ENCODE results near the gene DYNLT4. TPM values are rescaled to one million over a fixed set of nuclear protein-coding genes. Genes with fewer than 3 reads are reported as not detected.

Gene DYNLT4
- total RNA-seq, 1 experiment from 2014 or later = 4.3 TPM

GRCh38 chr1:44832056-44832705, 25.0 kb upstream of the DYNLT4 start:
- no peak for DNase-seq
- Histone ChIP-seq H3K79me2 (ENCODE audit: low read depth) (no peaks in the 10 kb centered on the region), H3K27me3 (ENCODE audit: insufficient read depth, low read depth) (no peaks in the 10 kb centered on the region), H3K27ac (no peak overlapping the region), H3K9me2 (ENCODE audit: insufficient read depth) (no peaks in the 10 kb centered on the region), H3K4me2 (no peak overlapping the region), H2AFZ (no peak overlapping the region), H3K36me3 (ENCODE audit: low read depth) (no peaks in the 10 kb centered on the region), H3F3A (ENCODE audit: insufficient read depth, low read depth) (peaks cover 4% of the 10 kb centered on the region), H3K4me1 (replicated peaks; ENCODE audit: insufficient read depth) (no peaks in the 10 kb centered on the region), H3K4me3 (no peak overlapping the region), H3K9me3 (ENCODE audit: insufficient read depth, low read depth) (no peaks in the 10 kb centered on the region), H4K20me1 (ENCODE audit: insufficient read depth) (no peaks in the 10 kb centered on the region)
- TF ChIP-seq, protein P1, sequence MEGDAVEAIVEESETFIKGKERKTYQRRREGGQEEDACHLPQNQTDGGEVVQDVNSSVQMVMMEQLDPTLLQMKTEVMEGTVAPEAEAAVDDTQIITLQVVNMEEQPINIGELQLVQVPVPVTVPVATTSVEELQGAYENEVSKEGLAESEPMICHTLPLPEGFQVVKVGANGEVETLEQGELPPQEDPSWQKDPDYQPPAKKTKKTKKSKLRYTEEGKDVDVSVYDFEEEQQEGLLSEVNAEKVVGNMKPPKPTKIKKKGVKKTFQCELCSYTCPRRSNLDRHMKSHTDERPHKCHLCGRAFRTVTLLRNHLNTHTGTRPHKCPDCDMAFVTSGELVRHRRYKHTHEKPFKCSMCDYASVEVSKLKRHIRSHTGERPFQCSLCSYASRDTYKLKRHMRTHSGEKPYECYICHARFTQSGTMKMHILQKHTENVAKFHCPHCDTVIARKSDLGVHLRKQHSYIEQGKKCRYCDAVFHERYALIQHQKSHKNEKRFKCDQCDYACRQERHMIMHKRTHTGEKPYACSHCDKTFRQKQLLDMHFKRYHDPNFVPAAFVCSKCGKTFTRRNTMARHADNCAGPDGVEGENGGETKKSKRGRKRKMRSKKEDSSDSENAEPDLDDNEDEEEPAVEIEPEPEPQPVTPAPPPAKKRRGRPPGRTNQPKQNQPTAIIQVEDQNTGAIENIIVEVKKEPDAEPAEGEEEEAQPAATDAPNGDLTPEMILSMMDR (conservative IDR thresholded peaks at IDR 0.05) = no peak
- TF ChIP-seq EZH2 (IDR thresholded peaks at IDR 0.05; ENCODE audit: low read depth) = no peak
- ChIA-PET CTCF (interaction anchor here (0.6 kb wide), 1 partner anchor 735 kb away, joined by 3 read pairs; no protein-coding TSS in a partner anchor), POLR2A (ENCODE audit: unreplicated experiment) (no interaction called here)
- BruUV-seq (replicated peaks) = no TSS peak
- intact Hi-C loops (cut with micrococcal nuclease; ENCODE audit: unreplicated experiment) = no loop called here

- Histone ChIP-seq H3K4me2 (no peak overlapping the region), H3K9me3 (ENCODE audit: insufficient read depth, low read depth) (no peaks in the 10 kb centered on the region), H3K4me3 (no peak overlapping the region), H3K79me2 (ENCODE audit: low read depth) (no peaks in the 10 kb centered on the region), H3K27me3 (ENCODE audit: insufficient read depth, low read depth) (no peaks in the 10 kb centered on the region), H3F3A (ENCODE audit: insufficient read depth, low read depth) (peaks cover 4% of the 10 kb centered on the region), H2AFZ (no peak overlapping the region), H3K27ac (no peak overlapping the region), H3K9me2 (ENCODE audit: insufficient read depth) (no peaks in the 10 kb centered on the region), H4K20me1 (ENCODE audit: insufficient read depth) (no peaks in the 10 kb centered on the region), H3K4me1 (replicated peaks; ENCODE audit: insufficient read depth) (no peaks in the 10 kb centered on the region), H3K36me3 (ENCODE audit: low read depth) (no peaks in the 10 kb centered on the region)
- ChIA-PET POLR2A (ENCODE audit: unreplicated experiment) (no interaction called here), CTCF (no interaction called here)
- no peak for DNase-seq
- intact Hi-C loops (cut with micrococcal nuclease; ENCODE audit: unreplicated experiment) = no loop called here
- TF ChIP-seq EZH2 (IDR thresholded peaks at IDR 0.05; ENCODE audit: low read depth) = no peak
- TF ChIP-seq, protein P1 (conservative IDR thresholded peaks at IDR 0.05) = no peak
- BruUV-seq (replicated peaks) = no TSS peak
Observed at GRCh38 chr1:44831516-44831915, 24.4 kb upstream of the DYNLT4 start.

DNA sequence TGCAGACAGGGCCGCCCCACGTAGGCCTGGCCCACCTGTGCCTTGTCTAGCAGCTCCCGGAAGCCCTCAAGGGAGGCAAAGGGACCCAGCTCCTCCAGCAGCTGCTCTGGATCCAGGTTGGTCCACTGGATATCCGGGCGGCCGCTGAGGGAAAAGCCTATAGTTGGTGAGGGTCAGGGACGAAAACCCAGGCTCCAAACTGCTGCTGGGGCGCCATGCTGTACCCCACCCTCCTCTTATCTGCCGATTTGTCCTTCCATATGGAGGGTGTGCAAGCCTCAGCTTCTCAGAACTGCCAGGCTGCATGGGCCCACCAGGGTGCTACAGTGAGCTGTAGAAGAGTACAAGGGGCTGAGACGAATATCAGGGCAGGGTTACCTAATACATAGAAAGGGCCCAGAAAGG, 23.8 kb upstream of the DYNLT4 start:
- Histone ChIP-seq H3K9me2 (ENCODE audit: insufficient read depth) (no peaks in the 10 kb centered on the region), H3K79me2 (ENCODE audit: low read depth) (no peaks in the 10 kb centered on the region), H3K27ac (no peak overlapping the region), H3K36me3 (ENCODE audit: low read depth) (no peaks in the 10 kb centered on the region), H3F3A (ENCODE audit: insufficient read depth, low read depth) (peaks cover under 1% of the 10 kb centered on the region), H3K4me3 (no peak overlapping the region), H4K20me1 (ENCODE audit: insufficient read depth) (no peaks in the 10 kb centered on the region), H2AFZ (no peak overlapping the region), H3K4me2 (no peak overlapping the region), H3K27me3 (ENCODE audit: insufficient read depth, low read depth) (no peaks in the 10 kb centered on the region), H3K4me1 (replicated peaks; ENCODE audit: insufficient read depth) (no peaks in the 10 kb centered on the region), H3K9me3 (ENCODE audit: insufficient read depth, low read depth) (no peaks in the 10 kb centered on the region)
- CTCF ChIA-PET = no interaction called here
- no TSS peak for BruUV-seq (replicated peaks)
- no peak for DNase-seq
- intact Hi-C loops (cut with micrococcal nuclease; ENCODE audit: unreplicated experiment) = no loop called here
- TF ChIP-seq EZH2 (IDR thresholded peaks at IDR 0.05; ENCODE audit: low read depth) = no peak
- TF ChIP-seq, protein P1 (conservative IDR thresholded peaks at IDR 0.05) = no peak
- POLR2A ChIA-PET (ENCODE audit: unreplicated experiment) = no interaction called here

Data from PC-9 (cell line).